Peyer's patch (tissue), 4 donors: ENCODE data around the gene PLEKHM2.

ENCODE experiments used
- CTCF ChIP-seq, 6 experiments: fragments of 450-650 bp in 4 of 6; fragments of 200-600 bp in 2 of 6; sonication (generic) in 1 of 6; IDR thresholded peaks; one replicate each; pipeline ENCODE4 v1.5.1; 2017 to 2019; ENCODE audit warnings: antibody characterized with exemption in 6 of 6, mild to moderate bottlenecking in 3 of 6, moderate library complexity in 1 of 6
- POLR2A ChIP-seq, 2 donors: fragments of 450-650 bp; IDR thresholded peaks; one replicate each; pipeline ENCODE4 v1.5.1; 2017; ENCODE audit warnings: antibody characterized with exemption in 2 of 2, mild to moderate bottlenecking in 2 of 2, moderate library complexity in 2 of 2

- TF ChIP-seq CTCF (IDR thresholded peaks at IDR 0.05): no peak
- no peak for TF ChIP-seq POLR2A (IDR thresholded peaks at IDR 0.05)
Measured at GRCh38 chr1:15649937-15650336, 34.2 kb upstream of the PLEKHM2 start.
